Upper lobe of right lung (tissue), 1 donor: ENCODE results near the gene CAMTA2. TPM values are rescaled to one million over a fixed set of nuclear protein-coding genes. Genes with fewer than 3 reads are reported as not detected.

Experiments used
- ATAC-seq: fragments of 200-7000 bp; cut with Tn5 transposase; one replicate; pipeline ENCODE4 v1.9.1; 2020; ENCODE audit warnings: mild to moderate bottlenecking, moderate library complexity
- DNase-seq: peaks from one replicate; pipeline ENCODE4 v3.0.0-alpha.2; 2020
- H3K27ac ChIP-seq: fragments of 200-600 bp; one replicate; pipeline ENCODE4 v1.8.0; 2022
- H3K27me3 ChIP-seq: fragments of 200-600 bp; one replicate; pipeline ENCODE4 v1.8.0; 2022; ENCODE audit warnings: mild to moderate bottlenecking
- H3K36me3 ChIP-seq: fragments of 200-600 bp; one replicate; pipeline ENCODE4 v1.8.0; 2022
- H3K4me1 ChIP-seq: fragments of 200-600 bp; one replicate; pipeline ENCODE4 v1.8.0; 2022
- H3K4me3 ChIP-seq: fragments of 200-600 bp; one replicate; pipeline ENCODE4 v1.8.0; 2022; ENCODE audit warnings: mild to moderate bottlenecking
- H3K9me3 ChIP-seq: fragments of 200-600 bp; one replicate; pipeline ENCODE4 v1.8.0; 2022
- intact Hi-C: fragments of 100-400 bp; cut with DNase I; formaldehyde crosslinking; loops from one replicate; pipeline ENCODE4 v1.11.0; 2022
- microRNA-seq: library from miRNA; unstranded; fragments of <30 nt; microRNA quantifications from one replicate; pipeline ENCODE4 v1.2.0, GENCODE V29; 2020; ENCODE audit warnings: borderline microRNAs expressed
- total RNA-seq: library from RNA; stranded (reverse); fragmentation: NEBNext Ultra II Directional; extraction: Animal tissue kit (Norgen Biotek cat#: 25700); gene quantifications from one replicate; pipeline ENCODE4 v1.2.1, GENCODE V29; 2021
- TF ChIP-seq, protein P1 (sequence below): fragments of 200-600 bp; IDR thresholded peaks from one replicate; pipeline ENCODE4 v1.8.0; 2022; ENCODE audit warnings: antibody characterized with exemption
- donor health status: DM: no; HTN: yes; CAD: no; lungs with severe emphysema.

The CAMTA2 gene
- total RNA-seq, 1 donor from 2014 or later = 55.8 TPM

- ATAC-seq (no peak), DNase-seq (no peak)
- Histone ChIP-seq H3K27ac (no peak overlapping the region), H3K9me3 (no peaks in the 10 kb centered on the region), H3K36me3 (no peaks in the 10 kb centered on the region), H3K4me3 (no peak overlapping the region), H3K4me1 (no peaks in the 10 kb centered on the region), H3K27me3 (no peaks in the 10 kb centered on the region)
- TF ChIP-seq, protein P1, sequence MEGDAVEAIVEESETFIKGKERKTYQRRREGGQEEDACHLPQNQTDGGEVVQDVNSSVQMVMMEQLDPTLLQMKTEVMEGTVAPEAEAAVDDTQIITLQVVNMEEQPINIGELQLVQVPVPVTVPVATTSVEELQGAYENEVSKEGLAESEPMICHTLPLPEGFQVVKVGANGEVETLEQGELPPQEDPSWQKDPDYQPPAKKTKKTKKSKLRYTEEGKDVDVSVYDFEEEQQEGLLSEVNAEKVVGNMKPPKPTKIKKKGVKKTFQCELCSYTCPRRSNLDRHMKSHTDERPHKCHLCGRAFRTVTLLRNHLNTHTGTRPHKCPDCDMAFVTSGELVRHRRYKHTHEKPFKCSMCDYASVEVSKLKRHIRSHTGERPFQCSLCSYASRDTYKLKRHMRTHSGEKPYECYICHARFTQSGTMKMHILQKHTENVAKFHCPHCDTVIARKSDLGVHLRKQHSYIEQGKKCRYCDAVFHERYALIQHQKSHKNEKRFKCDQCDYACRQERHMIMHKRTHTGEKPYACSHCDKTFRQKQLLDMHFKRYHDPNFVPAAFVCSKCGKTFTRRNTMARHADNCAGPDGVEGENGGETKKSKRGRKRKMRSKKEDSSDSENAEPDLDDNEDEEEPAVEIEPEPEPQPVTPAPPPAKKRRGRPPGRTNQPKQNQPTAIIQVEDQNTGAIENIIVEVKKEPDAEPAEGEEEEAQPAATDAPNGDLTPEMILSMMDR = no peak
- intact Hi-C loops = no loop called here
Observed at GRCh38 chr17:4921320-4921719, 66.2 kb downstream of the CAMTA2 start.

DNA sequence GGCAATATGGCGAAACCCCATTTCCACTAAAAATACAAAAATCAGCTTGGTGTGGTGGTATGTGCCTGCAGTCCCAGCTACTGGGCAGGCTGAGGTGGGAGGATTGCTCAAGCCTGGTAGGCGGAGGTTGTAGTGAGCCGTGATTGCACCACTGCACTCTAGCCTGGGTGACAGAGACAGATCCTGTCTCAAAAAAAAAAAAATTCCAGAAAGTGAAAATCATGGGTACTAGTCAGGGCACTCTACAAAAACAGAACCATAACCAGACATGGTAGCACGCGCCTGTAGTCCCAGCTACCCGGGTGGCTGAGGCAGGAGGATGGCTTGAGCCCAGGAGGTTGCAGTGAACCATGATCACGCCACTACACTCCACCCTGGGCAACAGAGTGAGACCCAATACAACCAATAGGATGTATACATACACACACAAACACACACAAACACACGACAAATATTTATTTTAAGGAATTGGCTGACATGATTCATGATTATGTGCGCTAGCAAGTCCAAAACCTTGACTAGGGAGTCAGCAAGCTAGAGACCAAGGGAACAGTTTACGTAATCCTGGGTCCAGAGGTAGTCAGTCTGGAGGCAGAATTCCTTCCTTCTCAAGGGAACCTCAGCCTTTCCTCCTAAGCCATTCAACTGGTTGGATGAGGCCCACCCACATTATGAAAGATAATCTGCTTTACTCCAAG lies 67.0 kb downstream of the CAMTA2 start:
- no peaks in the 10 kb centered on the region for H3K36me3 ChIP-seq
- no peaks in the 10 kb centered on the region for H3K4me1 ChIP-seq
- H3K9me3 ChIP-seq = no peaks in the 10 kb centered on the region
- intact Hi-C loops = no loop called here
- TF ChIP-seq, protein P1 = no peak
- H3K4me3 ChIP-seq = no peak overlapping the region
- DNase-seq = peak; percentile 88
- peak; percentile 94 for ATAC-seq
- H3K27me3 ChIP-seq = no peaks in the 10 kb centered on the region
- H3K27ac ChIP-seq = peak overlapping the region; percentile 2

DNA sequence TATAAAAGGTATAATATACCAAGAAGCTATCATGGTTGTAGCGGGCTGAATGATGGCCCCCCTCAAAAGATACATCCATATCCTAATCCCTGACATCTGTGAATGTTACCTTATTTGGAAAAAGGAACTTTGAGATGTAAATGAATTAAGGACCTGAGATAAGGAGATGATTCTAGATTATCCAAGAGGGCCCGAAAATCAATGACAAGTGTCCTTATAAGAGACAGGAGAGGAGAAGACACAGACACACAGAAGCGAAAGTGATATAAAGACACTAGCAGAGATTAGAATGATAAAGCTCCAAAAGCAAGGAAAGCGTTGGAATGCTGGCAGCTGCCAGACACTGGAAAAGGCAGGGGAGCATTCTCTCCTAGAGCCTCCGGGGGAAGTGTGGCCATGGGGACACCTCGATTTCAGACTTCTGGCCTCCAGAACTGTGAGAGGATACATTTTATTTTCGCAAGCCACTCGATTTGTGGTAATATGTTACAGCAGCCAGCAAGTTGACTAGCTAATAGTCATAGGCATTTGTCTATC lies 67.9 kb downstream of the CAMTA2 start:
- no peak for ATAC-seq
- no peaks in the 10 kb centered on the region for H3K27me3 ChIP-seq
- no peaks in the 10 kb centered on the region for H3K4me1 ChIP-seq
- no peak for DNase-seq
- no peaks in the 10 kb centered on the region for H3K9me3 ChIP-seq
- intact Hi-C loops = no loop called here
- H3K36me3 ChIP-seq = no peaks in the 10 kb centered on the region
- H3K4me3 ChIP-seq = no peak overlapping the region
- no peak overlapping the region for H3K27ac ChIP-seq
- TF ChIP-seq, protein P1 = no peak

Small RNAs within 50 kb of the gene (microRNA-seq; reads per million reads assigned to microRNA genes)
- gene MIR6864 (not detected), gene MIR6865 (not detected)

Other genes starting within 250 kb of the CAMTA2 start
- 9.6 TPM for gene ZMYND15, start 247.8 kb downstream of the CAMTA2 start, total RNA-seq
- 169 TPM for gene CXCL16, start 247.7 kb downstream of the CAMTA2 start, total RNA-seq
- not detected for gene TM4SF5, start 215.8 kb downstream of the CAMTA2 start, total RNA-seq
- gene VMO1, start 201.3 kb downstream of the CAMTA2 start, total RNA-seq = 5.6 TPM
- not detected for gene GLTPD2, start 198.7 kb downstream of the CAMTA2 start, total RNA-seq
- 91.0 TPM for gene PSMB6, start 191.5 kb downstream of the CAMTA2 start, total RNA-seq
- gene PLD2, start 180.5 kb downstream of the CAMTA2 start, total RNA-seq = 33.4 TPM
- 121 TPM for gene MINK1, start 154.3 kb downstream of the CAMTA2 start, total RNA-seq
- 2.7 TPM for gene C17orf107, start 88.1 kb downstream of the CAMTA2 start, total RNA-seq
- gene CHRNE, start 84.6 kb downstream of the CAMTA2 start, total RNA-seq = 0.98 TPM
- gene GP1BA, start 55.4 kb downstream of the CAMTA2 start, total RNA-seq = 0.55 TPM
- gene SLC25A11, start 47.6 kb downstream of the CAMTA2 start, total RNA-seq = 55.0 TPM
- gene RNF167, start 47.4 kb downstream of the CAMTA2 start, total RNA-seq = 92.9 TPM
- 457 TPM for gene PFN1, start 39.1 kb downstream of the CAMTA2 start, total RNA-seq
- gene ENO3, start 36.6 kb downstream of the CAMTA2 start, total RNA-seq = 8.6 TPM
- gene SPAG7, start 19.9 kb downstream of the CAMTA2 start, total RNA-seq = 64.8 TPM
- 4.5 TPM for gene INCA1, start 9.8 kb upstream of the CAMTA2 start, total RNA-seq
- 254 TPM for gene KIF1C, start 10.3 kb upstream of the CAMTA2 start, total RNA-seq
- gene SLC52A1, start 47.8 kb upstream of the CAMTA2 start, total RNA-seq = 0.26 TPM
- 6.7 TPM for gene ZFP3, start 90.8 kb upstream of the CAMTA2 start, total RNA-seq
- gene ZNF232, start 124.2 kb upstream of the CAMTA2 start, total RNA-seq = 8.0 TPM
- 0.14 TPM for gene USP6, start 128.4 kb upstream of the CAMTA2 start, total RNA-seq
- gene ZNF594, start 204.2 kb upstream of the CAMTA2 start, total RNA-seq = 7.1 TPM
- gene SCIMP, start 247.2 kb upstream of the CAMTA2 start, total RNA-seq = 24.8 TPM